HEK293 (cell line): ENCODE measurements around the gene MNT.

Source experiments
- GFI1B ChIP-seq: fragments of 450-650 bp; formaldehyde crosslinking; IDR thresholded peaks from 2 replicates; pipeline ENCODE4 v1.5.1; 2016; ENCODE audit warnings: missing biosample characterization, missing genetic modification characterization
- IKZF3 ChIP-seq: fragments of 450-650 bp; IDR thresholded peaks from 2 replicates; pipeline ENCODE4 v1.5.0; 2018; ENCODE audit warnings: missing biosample characterization, mild to moderate bottlenecking, missing genetic modification characterization, moderate library complexity
- MZF1 ChIP-seq: fragments of 450-650 bp; formaldehyde crosslinking; IDR thresholded peaks from 2 replicates; pipeline ENCODE4 v1.5.1; 2017; ENCODE audit warnings: missing biosample characterization, missing genetic modification characterization, borderline replicate concordance
- PRDM6 ChIP-seq: fragments of 450-650 bp; formaldehyde crosslinking; IDR thresholded peaks from 2 replicates; pipeline ENCODE4 v1.5.1; 2017; ENCODE audit warnings: missing biosample characterization, missing genetic modification characterization
- ZBTB8A ChIP-seq: fragments of 450-650 bp; formaldehyde crosslinking; IDR thresholded peaks from 2 replicates; pipeline ENCODE4 v1.5.1; 2016; ENCODE audit warnings: missing biosample characterization, missing genetic modification characterization
- ZFP3 ChIP-seq: fragments of 450-650 bp; formaldehyde crosslinking; IDR thresholded peaks from 2 replicates; pipeline ENCODE4 v1.5.1; 2016; ENCODE audit warnings: low read depth, missing biosample characterization, missing genetic modification characterization
- ZNF155 ChIP-seq: fragments of 450-650 bp; formaldehyde crosslinking; IDR thresholded peaks from 2 replicates; pipeline ENCODE4 v1.5.1; 2016; ENCODE audit warnings: missing biosample characterization, missing genetic modification characterization
- ZNF16 ChIP-seq: fragments of 450-650 bp; formaldehyde crosslinking; IDR thresholded peaks from 2 replicates; pipeline ENCODE4 v1.5.1; 2016; ENCODE audit warnings: low read depth, missing biosample characterization, missing genetic modification characterization
- ZNF311 ChIP-seq: fragments of 450-650 bp; formaldehyde crosslinking; IDR thresholded peaks from 2 replicates; pipeline ENCODE4 v1.5.1; 2017; ENCODE audit warnings: missing biosample characterization, missing genetic modification characterization, borderline replicate concordance
- ZNF37A ChIP-seq: fragments of 450-650 bp; IDR thresholded peaks from 2 replicates; pipeline ENCODE4 v1.5.1; 2018; ENCODE audit warnings: missing biosample characterization, missing genetic modification characterization
- ZNF473 ChIP-seq: fragments of 450-650 bp; formaldehyde crosslinking; IDR thresholded peaks from 2 replicates; pipeline ENCODE4 v1.5.1; 2017; ENCODE audit warnings: missing biosample characterization, missing genetic modification characterization
- ZNF488 ChIP-seq: fragments of 450-650 bp; formaldehyde crosslinking; IDR thresholded peaks from 2 replicates; pipeline ENCODE4 v1.5.1; 2016; ENCODE audit warnings: missing biosample characterization, missing genetic modification characterization
- ZNF521 ChIP-seq: fragments of 450-650 bp; formaldehyde crosslinking; IDR thresholded peaks from 2 replicates; pipeline ENCODE4 v1.5.1; 2017; ENCODE audit warnings: missing biosample characterization, mild to moderate bottlenecking, missing genetic modification characterization
- ZNF548 ChIP-seq: fragments of 450-650 bp; formaldehyde crosslinking; IDR thresholded peaks from 2 replicates; pipeline ENCODE4 v1.5.1; 2016; ENCODE audit warnings: missing biosample characterization, missing genetic modification characterization
- ZNF560 ChIP-seq: fragments of 450-650 bp; formaldehyde crosslinking; IDR thresholded peaks from 2 replicates; pipeline ENCODE4 v1.5.1; 2017; ENCODE audit warnings: missing biosample characterization, missing genetic modification characterization, borderline replicate concordance
- ZNF596 ChIP-seq: fragments of 450-650 bp; IDR thresholded peaks from 2 replicates; pipeline ENCODE4 v1.5.0; 2018; ENCODE audit warnings: missing biosample characterization, mild to moderate bottlenecking, missing genetic modification characterization, moderate library complexity
- ZNF658 ChIP-seq: fragments of 450-650 bp; formaldehyde crosslinking; IDR thresholded peaks from 2 replicates; pipeline ENCODE4; 2016; ENCODE audit warnings: missing biosample characterization, missing genetic modification characterization
- ZNF670 ChIP-seq: fragments of 450-650 bp; formaldehyde crosslinking; IDR thresholded peaks from 2 replicates; pipeline ENCODE4 v1.5.1; 2016; ENCODE audit warnings: missing biosample characterization, missing genetic modification characterization, low read depth
- ZNF701 ChIP-seq: fragments of 450-650 bp; formaldehyde crosslinking; IDR thresholded peaks from 2 replicates; pipeline ENCODE4 v1.5.1; 2016; ENCODE audit warnings: missing biosample characterization, missing genetic modification characterization
- ZNF704 ChIP-seq: fragments of 450-650 bp; formaldehyde crosslinking; IDR thresholded peaks from 2 replicates; pipeline ENCODE4 v1.5.1; 2016; ENCODE audit warnings: missing biosample characterization, missing genetic modification characterization
- ZNF776 ChIP-seq: fragments of 450-650 bp; formaldehyde crosslinking; IDR thresholded peaks from 2 replicates; pipeline ENCODE4 v1.5.0; 2017; ENCODE audit warnings: missing biosample characterization, missing genetic modification characterization, borderline replicate concordance
- ZNF792 ChIP-seq: fragments of 450-650 bp; formaldehyde crosslinking; IDR thresholded peaks from 2 replicates; pipeline ENCODE4 v1.5.1; 2016; ENCODE audit warnings: missing biosample characterization, missing genetic modification characterization
- ZSCAN30 ChIP-seq: fragments of 450-650 bp; IDR thresholded peaks from 2 replicates; pipeline ENCODE4 v1.5.1; 2018; ENCODE audit warnings: missing biosample characterization, mild to moderate bottlenecking, missing genetic modification characterization, moderate library complexity
- TF ChIP-seq, protein P1 (sequence below): fragments of 450-650 bp; formaldehyde crosslinking; IDR thresholded peaks from 2 replicates; pipeline ENCODE4 v1.5.1; 2016; ENCODE audit warnings: missing biosample characterization, missing genetic modification characterization, borderline replicate concordance
- TF ChIP-seq, protein P2 (sequence below): fragments of 450-650 bp; formaldehyde crosslinking; IDR thresholded peaks from 2 replicates; pipeline ENCODE4 v1.5.1; 2017; ENCODE audit warnings: missing biosample characterization, mild to moderate bottlenecking, missing genetic modification characterization, moderate library complexity
- TF ChIP-seq, protein P3 (sequence below): fragments of 450-650 bp; formaldehyde crosslinking; IDR thresholded peaks from 2 replicates; pipeline ENCODE4 v1.5.1; 2016; ENCODE audit warnings: missing biosample characterization, missing genetic modification characterization
- TF ChIP-seq, protein P4 (sequence below): fragments of 450-650 bp; formaldehyde crosslinking; IDR thresholded peaks from 2 replicates; pipeline ENCODE4 v1.5.1; 2016; ENCODE audit warnings: missing biosample characterization, missing genetic modification characterization

The MNT gene

GRCh38 chr17:2401426-2402221 is 764 bp upstream of the MNT start (continued):
- TF ChIP-seq, protein P1, sequence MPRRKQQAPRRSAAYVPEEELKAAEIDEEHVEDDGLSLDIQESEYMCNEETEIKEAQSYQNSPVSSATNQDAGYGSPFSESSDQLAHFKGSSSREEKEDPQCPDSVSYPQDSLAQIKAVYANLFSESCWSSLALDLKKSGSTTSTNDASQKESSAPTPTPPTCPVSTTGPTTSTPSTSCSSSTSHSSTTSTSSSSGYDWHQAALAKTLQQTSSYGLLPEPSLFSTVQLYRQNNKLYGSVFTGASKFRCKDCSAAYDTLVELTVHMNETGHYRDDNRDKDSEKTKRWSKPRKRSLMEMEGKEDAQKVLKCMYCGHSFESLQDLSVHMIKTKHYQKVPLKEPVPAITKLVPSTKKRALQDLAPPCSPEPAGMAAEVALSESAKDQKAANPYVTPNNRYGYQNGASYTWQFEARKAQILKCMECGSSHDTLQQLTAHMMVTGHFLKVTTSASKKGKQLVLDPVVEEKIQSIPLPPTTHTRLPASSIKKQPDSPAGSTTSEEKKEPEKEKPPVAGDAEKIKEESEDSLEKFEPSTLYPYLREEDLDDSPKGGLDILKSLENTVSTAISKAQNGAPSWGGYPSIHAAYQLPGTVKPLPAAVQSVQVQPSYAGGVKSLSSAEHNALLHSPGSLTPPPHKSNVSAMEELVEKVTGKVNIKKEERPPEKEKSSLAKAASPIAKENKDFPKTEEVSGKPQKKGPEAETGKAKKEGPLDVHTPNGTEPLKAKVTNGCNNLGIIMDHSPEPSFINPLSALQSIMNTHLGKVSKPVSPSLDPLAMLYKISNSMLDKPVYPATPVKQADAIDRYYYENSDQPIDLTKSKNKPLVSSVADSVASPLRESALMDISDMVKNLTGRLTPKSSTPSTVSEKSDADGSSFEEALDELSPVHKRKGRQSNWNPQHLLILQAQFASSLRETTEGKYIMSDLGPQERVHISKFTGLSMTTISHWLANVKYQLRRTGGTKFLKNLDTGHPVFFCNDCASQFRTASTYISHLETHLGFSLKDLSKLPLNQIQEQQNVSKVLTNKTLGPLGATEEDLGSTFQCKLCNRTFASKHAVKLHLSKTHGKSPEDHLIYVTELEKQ (tag by site-specific recombination) = no peak
- TF ChIP-seq ZNF596 (tag by site-specific recombination) = no peak
- no peak for TF ChIP-seq ZNF792 (tag by site-specific recombination)
- no peak for TF ChIP-seq ZNF658
- no peak for TF ChIP-seq ZNF521 (tag by site-specific recombination)
- no peak for TF ChIP-seq ZNF488 (tag by site-specific recombination)
- TF ChIP-seq ZNF473 = no peak
- no peak for TF ChIP-seq ZNF311 (tag by site-specific recombination)
- no peak for TF ChIP-seq ZNF701 (tag by site-specific recombination)
- no peak for TF ChIP-seq ZNF37A (tag by site-specific recombination)
- TF ChIP-seq ZNF16 (tag by site-specific recombination) = no peak
- no peak for TF ChIP-seq PRDM6
- no peak for TF ChIP-seq ZNF560 (tag by site-specific recombination)
- no peak; the same call in none of the 2 replicates for TF ChIP-seq IKZF3 (tag by site-specific recombination)
- TF ChIP-seq, protein P2, sequence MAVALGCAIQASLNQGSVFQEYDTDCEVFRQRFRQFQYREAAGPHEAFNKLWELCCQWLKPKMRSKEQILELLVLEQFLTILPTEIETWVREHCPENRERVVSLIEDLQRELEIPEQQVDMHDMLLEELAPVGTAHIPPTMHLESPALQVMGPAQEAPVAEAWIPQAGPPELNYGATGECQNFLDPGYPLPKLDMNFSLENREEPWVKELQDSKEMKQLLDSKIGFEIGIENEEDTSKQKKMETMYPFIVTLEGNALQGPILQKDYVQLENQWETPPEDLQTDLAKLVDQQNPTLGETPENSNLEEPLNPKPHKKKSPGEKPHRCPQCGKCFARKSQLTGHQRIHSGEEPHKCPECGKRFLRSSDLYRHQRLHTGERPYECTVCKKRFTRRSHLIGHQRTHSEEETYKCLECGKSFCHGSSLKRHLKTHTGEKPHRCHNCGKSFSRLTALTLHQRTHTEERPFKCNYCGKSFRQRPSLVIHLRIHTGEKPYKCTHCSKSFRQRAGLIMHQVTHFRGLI (tag by site-specific recombination) = 0 out of 2 replicates have a peak, but pooled peaks have one; percentile 6
- no peak for TF ChIP-seq ZNF776 (tag by site-specific recombination)
- TF ChIP-seq, protein P3, sequence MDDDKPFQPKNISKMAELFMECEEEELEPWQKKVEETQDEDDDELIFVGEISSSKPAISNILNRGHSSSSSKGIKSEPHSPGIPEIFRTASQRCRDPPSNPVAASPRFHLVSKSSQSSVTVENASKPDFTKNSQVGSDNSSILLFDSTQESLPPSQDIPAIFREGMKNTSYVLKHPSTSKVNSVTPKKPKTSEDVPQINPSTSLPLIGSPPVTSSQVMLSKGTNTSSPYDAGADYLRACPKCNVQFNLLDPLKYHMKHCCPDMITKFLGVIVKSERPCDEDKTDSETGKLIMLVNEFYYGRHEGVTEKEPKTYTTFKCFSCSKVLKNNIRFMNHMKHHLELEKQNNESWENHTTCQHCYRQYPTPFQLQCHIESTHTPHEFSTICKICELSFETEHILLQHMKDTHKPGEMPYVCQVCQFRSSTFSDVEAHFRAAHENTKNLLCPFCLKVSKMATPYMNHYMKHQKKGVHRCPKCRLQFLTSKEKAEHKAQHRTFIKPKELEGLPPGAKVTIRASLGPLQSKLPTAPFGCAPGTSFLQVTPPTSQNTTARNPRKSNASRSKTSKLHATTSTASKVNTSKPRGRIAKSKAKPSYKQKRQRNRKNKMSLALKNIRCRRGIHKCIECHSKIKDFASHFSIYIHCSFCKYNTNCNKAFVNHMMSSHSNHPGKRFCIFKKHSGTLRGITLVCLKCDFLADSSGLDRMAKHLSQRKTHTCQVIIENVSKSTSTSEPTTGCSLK (tag by site-specific recombination) = no peak
- TF ChIP-seq ZNF670 (tag by site-specific recombination) = no peak
- TF ChIP-seq ZNF704 = no peak
- TF ChIP-seq, protein P4, sequence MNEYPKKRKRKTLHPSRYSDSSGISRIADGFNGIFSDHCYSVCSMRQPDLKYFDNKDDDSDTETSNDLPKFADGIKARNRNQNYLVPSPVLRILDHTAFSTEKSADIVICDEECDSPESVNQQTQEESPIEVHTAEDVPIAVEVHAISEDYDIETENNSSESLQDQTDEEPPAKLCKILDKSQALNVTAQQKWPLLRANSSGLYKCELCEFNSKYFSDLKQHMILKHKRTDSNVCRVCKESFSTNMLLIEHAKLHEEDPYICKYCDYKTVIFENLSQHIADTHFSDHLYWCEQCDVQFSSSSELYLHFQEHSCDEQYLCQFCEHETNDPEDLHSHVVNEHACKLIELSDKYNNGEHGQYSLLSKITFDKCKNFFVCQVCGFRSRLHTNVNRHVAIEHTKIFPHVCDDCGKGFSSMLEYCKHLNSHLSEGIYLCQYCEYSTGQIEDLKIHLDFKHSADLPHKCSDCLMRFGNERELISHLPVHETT (tag by site-specific recombination) = peak; percentile 65; the same call in 1 of the 2 replicates
- no peak for TF ChIP-seq ZFP3 (tag by site-specific recombination)
- peak; percentile 32 for TF ChIP-seq ZSCAN30 (tag by site-specific recombination)
- peak; percentile 91 for TF ChIP-seq ZBTB8A (tag by site-specific recombination)
- no peak for TF ChIP-seq MZF1
- no peak for TF ChIP-seq ZNF548 (tag by site-specific recombination)
- no peak for TF ChIP-seq GFI1B (tag by site-specific recombination)
- no peak for TF ChIP-seq ZNF155 (tag by site-specific recombination)
